Measurements from ENCODE around the gene ARID1A.

- TF ChIP-seq CTCF (IDR thresholded peaks at IDR 0.05 in 4 of 5, conservative IDR thresholded peaks at IDR 0.05 in 1 of 5) (no peak), POLR2A (IDR thresholded peaks at IDR 0.05) (no peak)
These were observed 54.6 kb downstream of the ARID1A start for GRCh38 chr1:26750428-26750827.

Measured in gastrocnemius medialis (tissue), 4 donors.